ENCODE results near the gene FAM219A.

The FAM219A gene

DNA sequence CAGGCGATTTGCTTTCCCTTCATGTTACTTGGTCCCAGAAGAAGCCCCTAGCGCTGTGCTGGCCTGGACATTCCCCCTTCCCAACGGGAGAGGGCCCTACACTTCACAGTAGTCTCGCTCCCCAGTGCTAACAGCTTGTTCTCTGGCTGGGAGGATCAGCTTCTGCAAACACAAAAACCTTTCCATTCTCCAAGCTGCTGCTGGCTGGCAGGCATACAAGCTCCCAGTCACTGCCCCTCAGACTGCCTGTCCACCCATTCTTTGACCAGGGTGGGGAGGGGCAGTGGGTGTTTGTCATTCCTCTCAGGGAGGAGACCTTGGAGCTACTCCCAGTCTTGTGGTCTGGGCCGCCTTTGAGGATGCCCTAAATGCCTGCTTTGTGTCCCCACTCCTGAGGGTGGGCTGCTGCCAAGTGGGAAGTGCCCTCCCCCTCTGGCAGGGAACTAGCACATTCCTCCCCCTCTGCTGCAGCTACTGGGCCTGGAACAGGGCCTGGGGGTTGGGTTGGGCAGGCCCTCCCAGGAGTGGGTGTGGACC is 43.6 kb upstream of the FAM219A start:
- no peaks in the 10 kb centered on the region for H3K36me3 ChIP-seq
- peaks cover 0 to 16% (median 0%) of the 10 kb centered on the region in 11 experiments; a peak in 6 of 22 replicates for H4K20me1 ChIP-seq
- H3K27me3 ChIP-seq, result no peaks in the 10 kb centered on the region
- no peaks in the 10 kb centered on the region for H3K4me1 ChIP-seq
- no peak overlapping the region for H3K4me2 ChIP-seq
- no peak overlapping the region for H3K27ac ChIP-seq
- no peak overlapping the region for H3K4me3 ChIP-seq
- no peak for TF ChIP-seq Cebpa-rat (IDR thresholded peaks at IDR 0.05)
- no peak overlapping the region for H3K9ac ChIP-seq
- H3K9me3 ChIP-seq (replicated peaks in 1 of 11), result no peaks in the 10 kb centered on the region

DNA sequence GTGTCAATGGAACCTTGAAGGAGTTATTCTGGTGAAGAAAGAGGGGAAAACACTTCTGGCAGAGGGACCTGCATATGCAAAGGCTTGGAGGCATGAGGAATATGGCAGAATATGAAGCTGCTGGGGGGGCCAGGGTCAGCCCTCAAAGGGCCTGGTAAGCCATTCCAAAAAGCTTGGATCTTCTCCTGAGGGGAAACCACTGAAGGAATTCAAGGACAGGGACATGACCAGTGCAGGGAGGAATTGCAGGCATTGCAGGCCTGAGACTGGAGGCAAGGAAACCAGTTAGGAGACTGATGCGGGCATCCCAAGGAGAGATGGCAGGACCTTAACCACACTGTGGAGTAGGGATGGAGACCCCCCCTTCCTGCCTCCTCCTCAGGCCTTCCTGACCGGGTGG is 43.0 kb upstream of the FAM219A start:
- Histone ChIP-seq H3K4me1 (no peaks in the 10 kb centered on the region), H3K27ac (no peak overlapping the region), H3K9ac (no peak overlapping the region), H3K4me3 (no peak overlapping the region), H3K9me3 (replicated peaks in 1 of 11) (no peaks in the 10 kb centered on the region), H3K27me3 (no peaks in the 10 kb centered on the region), H3K4me2 (no peak overlapping the region), H3K36me3 (no peaks in the 10 kb centered on the region), H4K20me1 (peaks cover 0 to 19% (median 0%) of the 10 kb centered on the region in 11 experiments; a peak in 6 of 22 replicates)
- no peak for TF ChIP-seq Cebpa-rat (IDR thresholded peaks at IDR 0.05)

DNA sequence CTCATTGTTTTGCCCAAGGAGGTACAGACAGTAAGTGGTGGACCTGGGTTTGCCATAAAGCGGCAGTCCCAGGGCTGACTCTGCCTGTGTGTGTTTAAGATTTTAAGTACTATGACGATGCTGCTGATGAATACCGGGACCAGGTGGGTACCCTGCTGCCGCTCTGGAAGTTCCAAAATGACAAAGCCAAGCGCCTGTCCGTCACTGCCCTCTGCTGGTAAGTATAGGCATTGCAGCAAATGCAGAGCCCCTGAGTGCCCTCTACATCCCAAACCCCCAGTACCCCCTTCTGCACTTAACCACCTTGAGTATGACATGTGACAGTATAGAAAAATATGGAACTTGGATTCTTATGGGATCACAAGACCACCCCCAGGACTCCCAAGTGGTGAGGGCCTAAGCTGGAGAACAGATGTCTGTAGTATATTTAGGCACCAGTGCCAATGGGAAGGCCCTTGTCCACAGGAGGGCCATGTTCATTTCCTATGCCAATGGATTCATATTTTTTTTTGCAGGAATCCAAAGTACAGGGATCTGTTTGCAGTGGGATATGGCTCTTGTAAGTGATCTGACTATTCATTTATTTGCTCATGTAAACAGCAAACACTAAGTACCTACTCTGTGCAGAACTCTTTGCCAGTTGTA is 42.4 kb upstream of the FAM219A start:
- H3K27me3 ChIP-seq, result no peaks in the 10 kb centered on the region
- no peak overlapping the region for H3K4me2 ChIP-seq
- H3K27ac ChIP-seq, result no peak overlapping the region
- no peak overlapping the region for H3K4me3 ChIP-seq
- H4K20me1 ChIP-seq, result peaks cover 0 to 23% (median 0%) of the 10 kb centered on the region in 11 experiments; a peak in 6 of 22 replicates
- no peaks in the 10 kb centered on the region for H3K4me1 ChIP-seq
- H3K9ac ChIP-seq, result no peak overlapping the region
- H3K36me3 ChIP-seq, result no peaks in the 10 kb centered on the region
- no peaks in the 10 kb centered on the region for H3K9me3 ChIP-seq (replicated peaks in 1 of 11)
- TF ChIP-seq Cebpa-rat (IDR thresholded peaks at IDR 0.05), result no peak

DNA sequence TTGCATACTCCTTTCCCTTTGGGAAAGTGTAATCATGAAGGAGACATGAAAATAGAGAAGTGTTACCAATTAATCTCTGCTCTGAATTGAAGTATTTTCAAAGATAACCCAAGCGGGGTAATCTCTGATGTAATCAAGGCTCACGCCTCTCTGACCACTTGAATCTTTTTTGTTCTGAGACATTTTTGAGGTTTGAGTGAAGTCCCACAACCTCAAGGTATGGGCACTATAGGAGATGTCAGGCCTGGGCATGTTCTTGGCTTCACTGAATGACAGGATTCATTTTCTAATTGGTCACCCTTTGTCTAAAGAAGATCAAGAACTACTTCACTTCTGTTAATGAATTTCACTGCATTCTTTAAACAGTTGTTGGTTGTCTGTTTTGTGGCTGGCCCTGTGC is 40.7 kb upstream of the FAM219A start:
- Histone ChIP-seq H4K20me1 (peaks cover 0 to 23% (median 3%) of the 10 kb centered on the region in 11 experiments; a peak in 6 of 22 replicates), H3K36me3 (no peaks in the 10 kb centered on the region), H3K4me2 (no peak overlapping the region), H3K9ac (no peak overlapping the region), H3K4me3 (no peak overlapping the region), H3K27me3 (no peaks in the 10 kb centered on the region), H3K9me3 (replicated peaks in 1 of 11) (no peaks in the 10 kb centered on the region), H3K4me1 (no peaks in the 10 kb centered on the region), H3K27ac (no peak overlapping the region)
- no peak for TF ChIP-seq Cebpa-rat (IDR thresholded peaks at IDR 0.05)

DNA sequence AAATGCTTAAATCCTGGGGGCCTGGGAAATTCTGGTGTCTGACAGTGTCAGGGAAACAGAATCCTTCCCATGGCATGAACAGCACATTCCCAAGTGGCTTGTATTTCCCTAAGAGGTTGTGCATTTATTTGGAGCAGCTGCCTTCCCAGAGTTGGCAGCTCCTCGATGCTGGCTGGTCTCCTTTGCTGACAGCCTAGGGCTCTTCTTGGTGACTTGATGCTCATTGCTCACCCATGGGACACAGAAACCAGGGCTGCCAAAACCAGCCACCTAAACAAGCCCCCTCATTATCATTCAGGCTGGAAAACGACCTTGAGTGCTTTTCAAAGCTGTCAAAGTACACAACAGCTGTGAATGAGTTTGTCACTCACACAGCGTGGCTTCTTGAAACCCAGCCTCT is 40.2 kb upstream of the FAM219A start:
- H3K27ac ChIP-seq, result no peak overlapping the region
- no peaks in the 10 kb centered on the region for H3K36me3 ChIP-seq
- no peak overlapping the region for H3K9ac ChIP-seq
- H3K9me3 ChIP-seq (replicated peaks in 1 of 11), result no peaks in the 10 kb centered on the region
- TF ChIP-seq Cebpa-rat (IDR thresholded peaks at IDR 0.05), result no peak
- no peaks in the 10 kb centered on the region for H3K27me3 ChIP-seq
- peaks cover 0 to 23% (median 3%) of the 10 kb centered on the region in 11 experiments; a peak in 7 of 22 replicates for H4K20me1 ChIP-seq
- no peak overlapping the region for H3K4me3 ChIP-seq
- H3K4me1 ChIP-seq, result no peaks in the 10 kb centered on the region
- no peak overlapping the region for H3K4me2 ChIP-seq

DNA sequence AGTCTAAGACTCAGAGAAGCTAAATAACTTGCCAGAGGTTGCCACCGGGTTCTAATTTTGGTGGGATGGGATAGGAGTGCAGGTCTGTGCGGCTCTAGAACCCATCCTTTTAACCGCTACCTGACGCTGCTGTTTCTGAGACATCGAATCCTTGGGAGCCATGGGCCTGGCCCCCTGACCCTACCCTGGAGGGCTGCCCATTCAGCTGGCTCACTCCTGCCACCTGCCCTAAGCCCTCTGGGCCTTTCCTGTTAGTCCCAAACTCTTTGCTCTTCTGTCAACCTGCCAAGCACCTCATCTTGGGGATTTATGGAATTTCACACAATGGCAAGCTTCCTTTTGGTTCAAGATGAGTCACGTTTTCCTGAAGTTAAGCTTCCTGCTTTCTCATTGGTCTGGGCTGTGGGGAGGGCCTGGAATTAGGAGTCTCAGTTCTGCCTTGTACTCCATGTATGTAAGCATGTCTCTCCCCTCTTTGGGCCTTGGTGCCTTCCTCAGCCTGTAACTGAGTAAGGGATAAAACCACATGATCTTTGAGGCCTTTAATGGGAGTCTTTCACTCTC is 37.9 kb upstream of the FAM219A start:
- Histone ChIP-seq H3K27ac (no peak overlapping the region), H3K4me2 (no peak overlapping the region), H3K27me3 (no peaks in the 10 kb centered on the region), H3K36me3 (no peaks in the 10 kb centered on the region), H4K20me1 (peaks cover 0 to 23% (median 3%) of the 10 kb centered on the region in 11 experiments; a peak in 8 of 22 replicates), H3K4me1 (no peaks in the 10 kb centered on the region), H3K4me3 (no peak overlapping the region), H3K9ac (no peak overlapping the region), H3K9me3 (replicated peaks in 1 of 11) (no peaks in the 10 kb centered on the region)
- TF ChIP-seq Cebpa-rat (IDR thresholded peaks at IDR 0.05), result no peak

DNA sequence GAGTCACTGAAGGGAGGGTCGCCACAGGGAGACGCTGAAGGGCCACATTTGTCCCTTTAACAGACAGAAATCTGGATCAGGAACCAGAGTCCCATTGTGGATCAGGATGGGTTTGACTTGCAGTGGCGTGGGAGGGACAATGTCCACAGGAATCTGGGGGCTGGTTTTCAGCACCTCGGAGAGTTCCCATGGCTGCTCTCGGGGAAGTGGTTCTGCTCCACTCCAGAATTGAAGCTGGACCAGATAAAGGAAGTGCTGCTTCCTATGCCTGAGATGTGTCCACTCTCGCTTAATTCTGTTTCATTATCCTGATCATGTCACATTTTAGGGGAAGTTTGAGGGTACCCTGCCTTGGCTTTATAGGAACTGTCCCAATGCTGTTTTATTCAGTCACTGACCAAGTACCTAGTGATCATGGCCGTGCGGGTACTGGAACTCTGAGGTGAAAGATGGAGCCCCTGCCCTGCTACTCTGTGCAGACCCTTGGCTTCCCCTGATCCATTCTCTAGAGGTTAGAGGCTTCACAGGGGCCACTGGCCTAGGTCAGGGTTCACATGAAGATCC is 35.7 kb upstream of the FAM219A start:
- no peaks in the 10 kb centered on the region for H3K27me3 ChIP-seq
- no peak overlapping the region for H3K4me3 ChIP-seq
- no peaks in the 10 kb centered on the region for H3K9me3 ChIP-seq (replicated peaks in 1 of 11)
- H3K36me3 ChIP-seq, result no peaks in the 10 kb centered on the region
- H4K20me1 ChIP-seq, result peaks cover 0 to 23% (median 0%) of the 10 kb centered on the region in 11 experiments; a peak in 7 of 22 replicates
- no peak overlapping the region for H3K27ac ChIP-seq
- H3K9ac ChIP-seq, result no peak overlapping the region
- no peak for TF ChIP-seq Cebpa-rat (IDR thresholded peaks at IDR 0.05)
- no peaks in the 10 kb centered on the region for H3K4me1 ChIP-seq
- no peak overlapping the region for H3K4me2 ChIP-seq

DNA sequence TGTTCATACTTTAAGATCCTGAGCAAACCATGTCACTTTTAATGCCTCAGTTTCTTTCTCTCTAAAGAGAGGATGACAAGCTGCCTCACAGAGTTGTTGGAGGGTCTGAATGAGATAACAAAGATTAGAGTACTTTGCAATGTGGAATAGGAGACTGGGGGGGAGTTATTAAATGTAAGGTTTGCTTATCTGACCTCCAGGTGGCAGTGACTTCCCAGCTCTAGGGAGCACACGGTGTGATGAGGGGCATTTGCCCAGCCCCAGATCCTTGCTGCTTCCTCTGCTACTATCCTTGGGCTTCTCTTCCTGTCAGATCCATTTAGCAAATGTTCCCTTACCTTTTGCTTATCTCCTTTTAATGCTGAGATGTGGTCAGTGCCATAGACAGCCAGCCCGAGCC is 33.7 kb upstream of the FAM219A start:
- no peak overlapping the region for H3K9ac ChIP-seq
- no peaks in the 10 kb centered on the region for H3K4me1 ChIP-seq
- no peak for TF ChIP-seq Cebpa-rat (IDR thresholded peaks at IDR 0.05)
- no peaks in the 10 kb centered on the region for H3K9me3 ChIP-seq (replicated peaks in 1 of 11)
- H3K27ac ChIP-seq, result no peak overlapping the region
- H3K27me3 ChIP-seq, result no peaks in the 10 kb centered on the region
- no peak overlapping the region for H3K4me2 ChIP-seq
- no peaks in the 10 kb centered on the region for H3K36me3 ChIP-seq
- H3K4me3 ChIP-seq, result no peak overlapping the region
- peaks cover 0 to 21% (median 0%) of the 10 kb centered on the region in 11 experiments; a peak in 6 of 22 replicates for H4K20me1 ChIP-seq

DNA sequence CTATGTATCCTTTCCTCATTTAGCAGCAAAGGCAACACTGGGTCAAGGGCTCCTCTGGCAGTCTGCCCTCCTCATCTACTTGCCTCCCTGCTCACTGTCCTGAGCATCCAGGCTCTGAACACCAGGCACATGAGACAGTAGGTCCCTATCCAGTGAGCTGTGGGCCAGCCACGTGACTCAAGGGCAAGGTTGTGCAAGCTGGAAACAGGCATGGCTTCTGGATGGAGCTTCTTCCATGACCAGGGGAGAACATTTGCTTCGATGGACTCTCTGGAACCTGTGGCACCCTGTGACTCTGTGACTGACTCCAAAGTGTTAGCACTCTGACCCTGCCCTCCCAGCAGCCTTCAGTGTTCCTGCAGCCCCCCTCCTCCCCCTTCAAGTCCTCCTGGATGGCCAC is 33.2 kb upstream of the FAM219A start:
- no peak for TF ChIP-seq Cebpa-rat (IDR thresholded peaks at IDR 0.05)
- Histone ChIP-seq H4K20me1 (peaks cover 0 to 21% (median 0%) of the 10 kb centered on the region in 11 experiments; a peak in 4 of 22 replicates), H3K4me2 (no peak overlapping the region), H3K27me3 (no peaks in the 10 kb centered on the region), H3K9me3 (replicated peaks in 1 of 11) (no peaks in the 10 kb centered on the region), H3K4me1 (no peaks in the 10 kb centered on the region), H3K4me3 (no peak overlapping the region), H3K27ac (no peak overlapping the region), H3K36me3 (no peaks in the 10 kb centered on the region), H3K9ac (no peak overlapping the region)

Measured in BLaER1 treated with 17β-estradiol and CSF1 and Interleukin-3, amounts not matched to agents 10 nM and 100 nM (cell line).